Measurements from ENCODE around the gene VPS35.
"Not testable (repeated sequence)": the region's sequence is repeated elsewhere in the genome, so short reads cannot be mapped to it uniquely, and the experiment has no call there.

VPS35 gene

GRCh38 chr16:46650254-46650623 lies 38.7 kb downstream of the VPS35 start:
- no peak for DNase-seq

- DNase-seq, result no peak
Observed at GRCh38 chr16:46649588-46650253, 39.3 kb downstream of the VPS35 start.

- no peak for DNase-seq
Observed at GRCh38 chr16:46648656-46649055, 40.3 kb downstream of the VPS35 start.

GRCh38 chr16:46638947-46639925 lies 49.7 kb downstream of the VPS35 start:
- DNase-seq, result no peak

GRCh38 chr16:46632778-46633733 lies 55.9 kb downstream of the VPS35 start:
- DNase-seq, result peak; percentile 75

- DNase-seq, result no peak
Observed at GRCh38 chr16:46629331-46630219, 59.4 kb downstream of the VPS35 start.

GRCh38 chr16:46627746-46628145 lies 61.2 kb downstream of the VPS35 start:
- DNase-seq, result no peak

GRCh38 chr16:46626681-46627080 lies 62.3 kb downstream of the VPS35 start:
- not testable (repeated sequence) for DNase-seq

GRCh38 chr16:46624862-46625261 lies 64.1 kb downstream of the VPS35 start:
- not testable (repeated sequence) for DNase-seq

- not testable (repeated sequence) for DNase-seq
Observed at GRCh38 chr16:46623707-46624106, 65.3 kb downstream of the VPS35 start.

- DNase-seq, result not testable (repeated sequence)
Observed at GRCh38 chr16:46623246-46623645, 65.7 kb downstream of the VPS35 start.

- DNase-seq, result no peak
Observed at GRCh38 chr16:46621934-46622676, 66.9 kb downstream of the VPS35 start.

- peak; percentile 85 for DNase-seq
Observed at GRCh38 chr16:46621006-46621933, 67.7 kb downstream of the VPS35 start, which contains the start of gene SHCBP1. TSS of gene SHCBP1 (minus strand) at chr16:46621379. CDS start at chr16:46621359, 20 bp downstream.

- no peak for DNase-seq
Observed at GRCh38 chr16:46620266-46621005, 68.5 kb downstream of the VPS35 start.

GRCh38 chr16:46618516-46618915 lies 70.5 kb downstream of the VPS35 start:
- DNase-seq, result no peak

GRCh38 chr16:46614006-46614405 lies 75.0 kb downstream of the VPS35 start:
- DNase-seq, result no peak

- no peak for DNase-seq
Observed at GRCh38 chr16:46613352-46613751, 75.6 kb downstream of the VPS35 start.

GRCh38 chr16:46612121-46612520 lies 76.9 kb downstream of the VPS35 start:
- no peak for DNase-seq

- DNase-seq, result no peak
Observed at GRCh38 chr16:46607529-46607928, 81.4 kb downstream of the VPS35 start.

Measured in NCI-H510A (cell line).